Thymus (tissue), 11 donors: ENCODE results near the gene SAPCD1. TPM values are rescaled to one million over a fixed set of nuclear protein-coding genes. Genes with fewer than 3 reads are reported as not detected.
"Not testable (repeated sequence)": the region's sequence is repeated elsewhere in the genome, so short reads cannot be mapped to it uniquely, and the experiment has no call there.

Source experiments
- DNase-seq, 9 donors: peaks; one replicate each; pipeline ENCODE4 v3.0.0-alpha.2; 2013; ENCODE audit warnings: low spot score in 9 of 9, low read depth in 6 of 9, missing footprints in 1 of 9
- H3K27ac ChIP-seq, 2 donors: one replicate each; pipeline ENCODE4 v1.5.1; 2013; ENCODE audit warnings: control low read depth in 1 of 2, low read depth in 1 of 2, low read length in 1 of 2, mild to moderate bottlenecking in 1 of 2, moderate library complexity in 1 of 2
- H3K27me3 ChIP-seq, 2 donors: one replicate each; pipeline ENCODE4 v1.5.1; 2013; ENCODE audit warnings: low read length in 1 of 2; ENCODE audit not compliant: control insufficient read depth in 2 of 2, insufficient read depth in 1 of 2
- H3K36me3 ChIP-seq, 2 donors: one replicate each; pipeline ENCODE4 v1.5.1; 2013; ENCODE audit warnings: low read length in 1 of 2, mild to moderate bottlenecking in 1 of 2, moderate library complexity in 1 of 2; ENCODE audit not compliant: control insufficient read depth in 2 of 2, insufficient read depth in 2 of 2
- H3K4me1 ChIP-seq, 2 donors: one replicate each; pipeline ENCODE4 v1.5.1; 2013; ENCODE audit warnings: low read length in 2 of 2; ENCODE audit not compliant: control insufficient read depth in 2 of 2, insufficient read depth in 2 of 2
- H3K4me3 ChIP-seq, 2 donors: one replicate each; pipeline ENCODE4 v1.5.1; 2013; ENCODE audit warnings: low read length in 2 of 2, control low read depth in 1 of 2, mild to moderate bottlenecking in 1 of 2
- H3K9me3 ChIP-seq, 2 donors: one replicate each; pipeline ENCODE4 v1.5.1; 2013; ENCODE audit warnings: low read length in 1 of 2, mild to moderate bottlenecking in 1 of 2; ENCODE audit not compliant: control insufficient read depth in 2 of 2, insufficient read depth in 1 of 2
- WGBS: extraction: QIAGEN DNeasy Blood & Tissue Kit; methylation state at CpG from one replicate; pipeline ENCODE4 v1.1.7; 2013; 5-methylcytosine and 5-hydroxymethylcytosine counted together
- polyA plus RNA-seq: library from polyadenylated mRNA; stranded (reverse); fragments of 200-250 nt; gene quantifications from one replicate; pipeline ENCODE4 v1.2.3, GENCODE V29; 2013
- total RNA-seq: library from RNA; stranded (reverse); fragments of 120-200 nt; gene quantifications from one replicate; pipeline ENCODE4 v1.2.4, GENCODE V29; 2013
- donor health status: healthy.

SAPCD1 gene
- total and polyA plus RNA-seq, 2 donors, result 1.2 to 9.7 TPM

DNA sequence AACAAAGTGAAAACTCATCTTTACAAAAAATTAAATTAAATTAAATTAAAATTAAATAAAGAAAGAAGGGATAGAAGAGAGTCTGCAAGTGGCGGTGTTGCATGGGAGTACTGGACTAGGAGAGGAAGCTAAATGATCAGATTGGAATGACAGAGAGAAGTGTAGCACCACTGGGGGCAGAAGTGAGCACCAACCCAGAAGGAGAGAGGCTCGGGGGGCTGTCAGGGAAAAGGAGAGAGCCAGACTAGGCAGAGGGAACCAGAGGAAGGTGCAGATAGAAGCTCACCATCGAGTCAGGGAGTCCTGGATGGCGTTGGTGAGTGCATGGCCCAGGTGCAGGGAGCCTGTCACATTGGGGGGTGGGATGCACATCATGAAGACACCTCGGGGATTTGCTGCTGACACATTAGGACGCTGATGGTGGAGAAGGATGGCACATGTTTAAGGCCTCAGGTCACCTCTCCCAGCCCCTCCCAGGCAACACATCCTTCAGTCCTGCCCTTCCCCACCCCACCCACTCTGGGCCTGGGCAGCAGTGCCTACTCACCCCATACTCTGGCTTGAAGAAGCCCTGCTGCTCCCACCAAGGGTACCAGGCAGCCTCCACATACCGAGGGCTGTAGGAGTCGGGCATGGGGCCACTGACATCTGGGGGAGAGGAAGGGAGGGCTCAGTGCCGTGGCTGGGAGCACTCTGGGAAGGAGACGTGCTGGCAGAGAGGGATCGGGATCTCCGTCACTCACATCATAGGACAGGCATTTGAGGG lies 29.1 kb downstream of the SAPCD1 start:
- H3K27me3 ChIP-seq, result no peaks in the 10 kb centered on the region
- 84% methylated on average over 12 of the region's 12 CpGs for WGBS
- peaks cover 9 to 21% of the 10 kb centered on the region in 2 donors for H3K4me1 ChIP-seq
- peaks cover 11 to 29% of the 10 kb centered on the region in 2 donors for H3K36me3 ChIP-seq
- no peak overlapping the region for H3K27ac ChIP-seq
- H3K9me3 ChIP-seq, result peaks cover 0 to 4% of the 10 kb centered on the region in 2 donors
- no peak overlapping the region for H3K4me3 ChIP-seq
- DNase-seq, result peak in 2 of 9 donors; percentile 48 to 61

DNA sequence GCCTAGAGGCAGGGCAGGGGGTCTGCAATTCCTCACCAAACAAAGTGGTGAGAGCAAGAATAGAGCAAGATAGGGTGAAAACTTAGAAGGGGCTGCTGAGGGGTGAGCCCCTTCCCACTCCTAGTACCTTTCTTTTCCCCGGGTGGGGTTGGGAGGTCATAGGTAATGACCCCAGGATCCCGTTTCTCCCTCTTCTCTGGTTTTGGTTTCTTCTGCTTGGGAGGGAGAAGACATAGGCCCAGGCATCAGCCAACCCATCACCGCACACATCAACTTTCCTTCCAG lies 29.6 kb downstream of the SAPCD1 start:
- H3K9me3 ChIP-seq, result peaks cover 0 to 4% of the 10 kb centered on the region in 2 donors
- H3K4me3 ChIP-seq, result no peak overlapping the region
- peaks cover 9 to 25% of the 10 kb centered on the region in 2 donors for H3K4me1 ChIP-seq
- no peak for DNase-seq
- H3K36me3 ChIP-seq, result peaks cover 11 to 31% of the 10 kb centered on the region in 2 donors
- H3K27me3 ChIP-seq, result no peaks in the 10 kb centered on the region
- WGBS, result 99% methylated on average over 3 of the region's 3 CpGs
- no peak overlapping the region for H3K27ac ChIP-seq

DNA sequence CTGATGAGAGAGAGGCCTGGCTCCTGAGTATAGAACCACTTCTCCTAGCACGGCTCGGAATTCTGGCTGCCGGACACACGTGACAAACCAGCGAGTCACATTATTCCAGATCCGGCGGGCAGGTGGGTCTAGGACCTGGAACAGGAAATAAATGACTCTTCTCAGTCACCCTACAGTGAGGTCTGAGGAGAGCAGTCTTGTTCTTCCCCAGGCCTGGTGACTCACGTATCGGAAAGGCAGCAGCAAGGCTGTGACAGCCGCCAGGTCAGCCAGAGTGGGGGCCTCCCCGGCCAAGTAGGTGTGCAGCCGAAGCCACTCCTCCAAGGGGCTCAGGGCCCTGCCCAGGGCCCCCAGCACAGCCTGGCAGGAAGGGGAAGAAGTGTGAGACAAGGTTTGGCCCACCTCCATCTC lies 30.3 kb downstream of the SAPCD1 start:
- peaks cover 15 to 33% of the 10 kb centered on the region in 2 donors for H3K4me1 ChIP-seq
- no peak for DNase-seq
- WGBS, result 85% methylated on average over 12 of the region's 12 CpGs
- H3K9me3 ChIP-seq, result peaks cover 0 to 4% of the 10 kb centered on the region in 2 donors
- no peak overlapping the region for H3K27ac ChIP-seq
- H3K4me3 ChIP-seq, result no peak overlapping the region
- no peaks in the 10 kb centered on the region for H3K27me3 ChIP-seq
- peaks cover 11 to 35% of the 10 kb centered on the region in 2 donors for H3K36me3 ChIP-seq

DNA sequence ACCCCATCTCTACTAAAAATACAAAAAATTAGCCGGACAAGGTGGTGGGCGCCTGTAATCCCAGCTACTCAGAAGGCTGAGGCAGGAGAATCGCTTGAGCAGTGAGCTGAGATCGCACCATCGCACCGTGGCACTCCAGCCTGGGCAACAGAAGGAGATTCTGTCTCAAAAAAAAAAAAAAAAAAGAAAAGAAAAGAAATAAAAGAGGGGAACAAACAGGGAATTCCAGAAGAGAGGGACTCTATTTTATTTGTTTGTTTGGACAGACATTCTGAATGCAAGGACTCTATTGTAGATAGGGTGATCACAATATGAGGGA lies 31.4 kb downstream of the SAPCD1 start:
- H3K36me3 ChIP-seq, result peaks cover 11 to 35% of the 10 kb centered on the region in 2 donors
- peaks cover 16 to 40% of the 10 kb centered on the region in 2 donors for H3K4me1 ChIP-seq
- not testable (repeated sequence) for H3K27me3 ChIP-seq, H3K4me3 ChIP-seq, H3K27ac ChIP-seq, H3K9me3 ChIP-seq, DNase-seq
- WGBS, result 98% methylated on average over 6 of the region's 6 CpGs

DNA sequence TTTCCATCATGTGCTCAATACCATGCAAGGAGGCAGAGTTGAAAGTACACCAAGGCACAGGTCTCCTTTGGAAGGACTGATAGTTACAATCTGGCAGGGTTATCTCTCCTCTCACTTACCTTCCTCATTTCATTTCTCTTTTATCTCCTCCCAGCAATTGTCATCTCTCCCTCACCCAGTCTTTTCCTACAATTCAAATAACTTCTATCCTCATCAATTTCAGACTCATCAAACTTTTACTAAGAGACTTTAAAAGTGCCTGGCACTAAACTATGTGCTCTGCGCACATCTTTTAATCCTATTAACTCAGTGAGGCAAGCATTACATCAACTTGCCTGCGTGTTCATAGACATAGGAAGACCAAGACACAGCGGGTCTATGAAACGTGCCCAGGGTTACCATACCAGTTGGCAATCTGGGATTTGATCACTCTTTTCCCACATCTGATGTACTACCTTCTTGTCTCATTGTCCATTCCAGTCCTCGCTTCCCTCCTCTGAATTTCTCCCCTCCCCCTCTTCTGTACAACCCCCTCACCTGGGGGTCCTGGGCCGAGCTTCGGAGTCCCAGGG lies 31.9 kb downstream of the SAPCD1 start:
- Histone ChIP-seq H3K27me3 (no peaks in the 10 kb centered on the region), H3K36me3 (peaks cover 11 to 32% of the 10 kb centered on the region in 2 donors), H3K27ac (peak overlapping the region in 1 of 2 donors; percentile 53), H3K9me3 (peaks cover 0 to 4% of the 10 kb centered on the region in 2 donors), H3K4me1 (peaks cover 16 to 40% of the 10 kb centered on the region in 2 donors), H3K4me3 (peak overlapping the region; percentile 88 to 96)
- 37% methylated on average over 7 of the region's 7 CpGs for WGBS
- peak in 1 of 9 donors; percentile 25 for DNase-seq

DNA sequence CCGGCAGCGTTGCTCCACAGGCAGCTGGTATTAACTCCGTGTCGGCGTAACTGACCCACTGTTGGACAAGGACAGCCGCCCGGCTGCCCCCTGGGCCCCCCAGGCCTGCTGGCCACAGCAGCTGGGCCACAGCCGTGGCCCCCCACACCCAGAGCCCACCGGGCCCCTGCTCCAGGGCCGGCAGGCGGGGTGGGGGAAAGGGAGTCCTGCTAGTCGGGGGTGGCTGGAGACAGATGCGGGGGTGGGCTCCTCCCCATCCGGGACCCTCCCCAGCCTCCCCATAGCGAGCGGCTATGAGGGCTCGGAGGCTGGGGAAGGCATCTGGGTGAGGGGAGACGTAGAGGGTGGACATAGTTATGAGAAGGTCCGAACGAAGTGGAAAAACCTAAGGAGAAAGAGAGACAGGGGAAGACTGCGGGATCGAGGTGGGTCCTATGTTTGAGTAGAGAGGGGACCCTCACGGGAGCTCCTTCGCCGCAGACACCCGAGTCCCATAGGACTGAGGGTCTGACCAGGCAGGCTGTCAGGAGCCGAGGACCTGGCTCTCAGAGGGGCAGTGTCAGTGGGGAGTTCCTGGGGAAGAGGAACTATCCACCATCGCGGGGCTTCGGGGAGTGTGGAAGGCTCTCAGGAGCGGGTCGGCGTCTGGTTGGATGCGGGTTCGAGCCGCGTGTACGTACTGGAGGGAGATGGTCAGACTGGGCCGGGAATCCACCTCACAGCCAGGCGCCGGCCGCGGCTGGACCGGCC lies 32.6 kb downstream of the SAPCD1 start:
- 2% methylated on average over 44 of the region's 44 CpGs for WGBS

DNA sequence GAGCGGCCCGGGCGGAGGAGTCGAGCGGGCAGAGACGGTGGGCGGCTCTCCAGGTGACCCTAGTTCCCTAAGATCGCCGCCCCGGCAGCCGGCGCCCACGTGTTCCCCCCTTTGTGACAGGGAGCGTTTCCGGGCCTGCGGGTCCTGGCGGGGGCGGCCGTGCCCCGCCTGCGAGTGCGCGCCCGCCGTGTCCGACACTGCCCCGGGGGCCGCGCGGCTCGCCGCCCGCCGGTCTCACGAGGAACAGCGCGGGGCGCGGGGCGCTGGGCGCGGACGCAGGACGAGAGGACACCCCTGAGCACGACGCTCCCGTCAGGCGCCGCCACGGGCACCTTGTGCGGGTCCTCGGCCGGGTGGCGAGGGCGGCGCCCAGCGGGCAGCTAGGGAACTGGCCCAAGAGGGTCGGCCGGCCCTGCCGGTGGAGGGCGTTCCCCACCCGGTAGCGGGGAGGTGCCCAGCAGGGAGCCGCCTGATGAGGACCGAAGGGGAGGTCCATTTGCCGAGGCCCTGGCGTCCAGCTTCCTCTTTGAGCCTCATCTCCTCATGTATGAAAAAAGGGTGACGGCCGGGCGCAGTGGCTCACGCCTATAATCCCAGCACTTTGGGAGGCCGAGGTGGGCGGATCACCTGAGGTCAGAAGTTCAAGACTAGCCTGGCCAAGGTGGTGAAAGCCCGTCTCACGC lies 33.3 kb downstream of the SAPCD1 start, which contains the start of gene VARS1:
VARS1 (minus strand) TSS at position 137 of the 683 bp plus-strand sequence. CDS start 535 bp downstream, outside the sequence.
- peaks cover 11 to 30% of the 10 kb centered on the region in 2 donors for H3K36me3 ChIP-seq
- H3K4me3 ChIP-seq, result peak within 1 kb of the TSS; percentile 88 to 96
- peak within 1 kb of the TSS; percentile 69 to 99 for H3K27ac ChIP-seq
- 3% methylated on average over 75 of the region's 75 CpGs for WGBS
- H3K4me1 ChIP-seq, result peaks cover 16 to 38% of the 10 kb centered on the region in 2 donors
- no peaks in the 10 kb centered on the region for H3K27me3 ChIP-seq
- H3K9me3 ChIP-seq, result peaks cover 0 to 4% of the 10 kb centered on the region in 2 donors
- DNase-seq, result peak in 8 of 9 donors; percentile 61 to 89 (median 78)

More for the DNA sequence above, 32.6 kb downstream of the SAPCD1 start:
- no peak for DNase-seq
- Histone ChIP-seq H3K4me1 (peaks cover 16 to 40% of the 10 kb centered on the region in 2 donors), H3K27ac (peak overlapping the region; percentile 69 to 99), H3K4me3 (peak overlapping the region; percentile 88 to 96), H3K9me3 (peaks cover 0 to 4% of the 10 kb centered on the region in 2 donors), H3K27me3 (no peaks in the 10 kb centered on the region), H3K36me3 (peaks cover 11 to 30% of the 10 kb centered on the region in 2 donors)

DNA sequence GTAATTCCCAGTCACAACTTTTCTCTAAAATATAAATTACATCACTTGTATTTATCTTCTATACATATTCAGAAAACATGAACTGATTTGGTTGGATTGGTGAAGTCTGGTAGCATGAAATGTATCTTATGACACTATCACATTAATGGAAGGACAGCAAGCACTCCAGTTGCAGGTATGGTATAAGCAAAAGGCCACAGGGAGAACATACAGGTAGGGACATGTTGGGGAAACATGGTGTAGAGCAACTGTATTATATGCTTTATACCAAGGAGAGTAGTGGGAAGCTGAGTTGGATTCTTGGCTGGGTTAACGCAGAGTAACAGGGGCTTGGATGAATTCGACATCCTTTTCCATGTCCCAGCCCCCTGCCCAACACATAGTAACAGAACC lies 34.5 kb downstream of the SAPCD1 start:
- 93% methylated on average over 2 of the region's 2 CpGs for WGBS
- peaks cover 16 to 38% of the 10 kb centered on the region in 2 donors for H3K4me1 ChIP-seq
- peaks cover 9 to 26% of the 10 kb centered on the region in 2 donors for H3K36me3 ChIP-seq
- peaks cover 0 to 4% of the 10 kb centered on the region in 2 donors for H3K9me3 ChIP-seq
- no peak for DNase-seq
- H3K27me3 ChIP-seq, result no peaks in the 10 kb centered on the region
- H3K4me3 ChIP-seq, result no peak overlapping the region
- H3K27ac ChIP-seq, result peak overlapping the region in 1 of 2 donors; percentile 96
